GM23248 (cell line): Measurements from ENCODE around the gene CACNB4. TPM values are rescaled to one million over a fixed set of nuclear protein-coding genes. Genes with fewer than 3 reads are reported as not detected.
A peak's percentile ranks its signal among the peaks of the same experiment; 100 is the strongest.

Source experiments
- DNase-seq: peaks from one replicate; pipeline ENCODE4 v3.0.0-alpha.2; 2015
- H2AFZ ChIP-seq: fragments of 200-600 bp; sonication (generic); 2 replicates; pipeline ENCODE4 v1.6.1; 2016; ENCODE audit warnings: antibody characterized with exemption
- H3F3A ChIP-seq: fragments of 200-600 bp; sonication (generic); 2 replicates; pipeline ENCODE4 v1.6.1; 2016; ENCODE audit warnings: mild to moderate bottlenecking, antibody characterized with exemption, mixed run types; ENCODE audit not compliant: insufficient read depth
- H3K27ac ChIP-seq: fragments of 200-600 bp; sonication (generic); 2 replicates; pipeline ENCODE4 v1.5.1; 2016; ENCODE audit warnings: mild to moderate bottlenecking
- H3K27me3 ChIP-seq: fragments of 200-600 bp; sonication (generic); replicated peaks from 2 replicates; pipeline ENCODE4 v1.6.1; 2016; ENCODE audit warnings: mild to moderate bottlenecking; ENCODE audit not compliant: insufficient read depth
- H3K36me3 ChIP-seq: fragments of 200-600 bp; sonication (generic); 2 replicates; pipeline ENCODE4 v1.6.1; 2016; ENCODE audit warnings: low read depth, mild to moderate bottlenecking
- H3K4me1 ChIP-seq: fragments of 200-600 bp; sonication (generic); 2 replicates; pipeline ENCODE4 v1.6.1; 2016; ENCODE audit warnings: mild to moderate bottlenecking; ENCODE audit not compliant: insufficient read depth
- H3K4me2 ChIP-seq: fragments of 200-600 bp; sonication (generic); one replicate; pipeline ENCODE4 v1.6.1; 2016; ENCODE audit warnings: mild to moderate bottlenecking; ENCODE audit not compliant: unreplicated experiment
- H3K4me3 ChIP-seq: fragments of 200-600 bp; sonication (generic); 2 replicates; pipeline ENCODE4 v1.5.1; 2016; ENCODE audit warnings: mild to moderate bottlenecking
- H3K79me2 ChIP-seq: fragments of 200-600 bp; sonication (generic); 2 replicates; pipeline ENCODE4 v1.6.1; 2016; ENCODE audit warnings: mild to moderate bottlenecking; ENCODE audit not compliant: insufficient read depth
- H3K9ac ChIP-seq: fragments of 200-600 bp; sonication (generic); 2 replicates; pipeline ENCODE4 v1.6.1; 2016; ENCODE audit warnings: mild to moderate bottlenecking
- H3K9me2 ChIP-seq: fragments of 200-600 bp; sonication (generic); 2 replicates; pipeline ENCODE4 v1.6.1; 2016; ENCODE audit warnings: mixed run types, mild to moderate bottlenecking, moderate library complexity; ENCODE audit not compliant: insufficient read depth
- H3K9me3 ChIP-seq: fragments of 200-600 bp; sonication (generic); one replicate; pipeline ENCODE4 v1.6.1; 2017; ENCODE audit warnings: low read depth
- H4K20me1 ChIP-seq: fragments of 200-600 bp; sonication (generic); 2 replicates; pipeline ENCODE4 v1.6.0; 2016; ENCODE audit not compliant: insufficient read depth
- EZH2 ChIP-seq: fragments of 200-600 bp; sonication (generic); IDR thresholded peaks from 2 replicates; pipeline ENCODE4 v1.6.1; 2018; ENCODE audit warnings: antibody characterized with exemption, mild to moderate bottlenecking; ENCODE audit not compliant: insufficient read depth, poor library complexity, severe bottlenecking
- EZH2phosphoT487 ChIP-seq: fragments of 200-600 bp; sonication (generic); IDR thresholded peaks from 2 replicates; pipeline ENCODE4 v1.6.1; 2018; ENCODE audit warnings: antibody characterized with exemption, moderate library complexity, mild to moderate bottlenecking, low read depth; ENCODE audit not compliant: insufficient read depth
- WGBS, 2 experiments: methylation state at CpG; one replicate each; pipeline ENCODE4 v1.1.6; 2015 to 2017; ENCODE audit warnings: low lambda C conversion rate in 2 of 2, low coverage in 1 of 2; ENCODE audit errors: missing lambda C conversion rate in 2 of 2; 5-methylcytosine and 5-hydroxymethylcytosine counted together
- in situ Hi-C: fragments of 300-500 bp; cut with MboI; formaldehyde crosslinking; loops from 2 replicates; pipeline ENCODE4 v1.15.0; 2020
- polyA plus RNA-seq: library from polyadenylated mRNA; unstranded; fragments of >200 nt; fragmentation: Nextera tagmentation; extraction: Ambion mirVana; gene quantifications from 2 replicates; pipeline ENCODE4 v1.2.1, GENCODE V29; 2016
- total RNA-seq: library from RNA; depleted of rRNA; stranded (reverse); fragments of >200 nt; shearing (Covaris generic); gene quantifications from 2 replicates; pipeline ENCODE4 v1.2.3, GENCODE V29; 2014

Gene CACNB4
- total and polyA plus RNA-seq, 2 experiments from 2014 or later, result 0.05 to 0.11 TPM

- Histone ChIP-seq H3K4me3 (no peak overlapping the region), H3K9me2 (no peaks in the 10 kb centered on the region), H4K20me1 (no peaks in the 10 kb centered on the region), H3K4me2 (no peak overlapping the region), H3K4me1 (peaks cover 11% of the 10 kb centered on the region), H3F3A (peaks cover 15% of the 10 kb centered on the region; the same call in 1 of the 2 replicates), H3K79me2 (no peaks in the 10 kb centered on the region), H3K27me3 (peaks cover 75% of the 10 kb centered on the region), H2AFZ (no peak overlapping the region), H3K27ac (no peak overlapping the region), H3K9me3 (no peaks in the 10 kb centered on the region), H3K9ac (no peak overlapping the region), H3K36me3 (no peaks in the 10 kb centered on the region)
- in situ Hi-C loops, result no loop called here
- no peak for DNase-seq
- TF ChIP-seq EZH2, result no peak
- no peak for TF ChIP-seq EZH2phosphoT487
- 77 to 79% methylated on average over 4 of the region's 4 CpGs for WGBS, 2 experiments
Observed at GRCh38 chr2:152056418-152056817, 42.4 kb downstream of the CACNB4 start.

- DNase-seq, result peak; percentile 53
- 74 to 77% methylated on average over 8 of the region's 8 CpGs for WGBS, 2 experiments
- peaks cover 11% of the 10 kb centered on the region for H3K4me1 ChIP-seq
- H3K27ac ChIP-seq, result no peak overlapping the region
- H3K27me3 ChIP-seq, result peaks cover 77% of the 10 kb centered on the region
- no peak overlapping the region for H3K4me2 ChIP-seq
- no peak overlapping the region for H3K4me3 ChIP-seq
- no peak overlapping the region for H2AFZ ChIP-seq
- TF ChIP-seq EZH2phosphoT487 (no peak), EZH2 (no peak)
- no peaks in the 10 kb centered on the region for H3K79me2 ChIP-seq
- H3K36me3 ChIP-seq, result no peaks in the 10 kb centered on the region
- in situ Hi-C loops, result no loop called here
- H4K20me1 ChIP-seq, result no peaks in the 10 kb centered on the region
- no peaks in the 10 kb centered on the region for H3K9me3 ChIP-seq
- no peak overlapping the region for H3K9ac ChIP-seq
- no peaks in the 10 kb centered on the region for H3K9me2 ChIP-seq
- H3F3A ChIP-seq, result peaks cover 15% of the 10 kb centered on the region; the same call in 1 of the 2 replicates
Observed at GRCh38 chr2:152055366-152056108, 43.3 kb downstream of the CACNB4 start.

GRCh38 chr2:152054593-152054992 lies 44.3 kb downstream of the CACNB4 start:
- H3K27ac ChIP-seq, result no peak overlapping the region
- no peaks in the 10 kb centered on the region for H3K9me2 ChIP-seq
- H3K27me3 ChIP-seq, result peaks cover 77% of the 10 kb centered on the region
- peak overlapping the region; percentile 29 for H3K4me2 ChIP-seq
- TF ChIP-seq EZH2phosphoT487 (peak; percentile 96), EZH2 (no peak)
- no peaks in the 10 kb centered on the region for H3K9me3 ChIP-seq
- H2AFZ ChIP-seq, result no peak overlapping the region
- in situ Hi-C loops, result no loop called here
- no peaks in the 10 kb centered on the region for H3K79me2 ChIP-seq
- no peaks in the 10 kb centered on the region for H3K36me3 ChIP-seq
- H3K9ac ChIP-seq, result no peak overlapping the region
- peaks cover 11% of the 10 kb centered on the region for H3K4me1 ChIP-seq
- DNase-seq, result peak; percentile 84
- H4K20me1 ChIP-seq, result no peaks in the 10 kb centered on the region
- peaks cover 15% of the 10 kb centered on the region; the same call in 1 of the 2 replicates for H3F3A ChIP-seq
- H3K4me3 ChIP-seq, result no peak overlapping the region
- WGBS, 2 experiments, result 0 to 4% methylated on average over 2 of the region's 2 CpGs

- Histone ChIP-seq H3K36me3 (no peaks in the 10 kb centered on the region), H3K9ac (no peak overlapping the region), H3K9me3 (no peaks in the 10 kb centered on the region), H3K4me3 (no peak overlapping the region), H3K9me2 (no peaks in the 10 kb centered on the region), H3K27ac (no peak overlapping the region), H3K4me2 (no peak overlapping the region), H3K27me3 (peaks cover 79% of the 10 kb centered on the region), H3K79me2 (no peaks in the 10 kb centered on the region), H4K20me1 (no peaks in the 10 kb centered on the region), H2AFZ (no peak overlapping the region), H3F3A (peaks cover 15% of the 10 kb centered on the region; the same call in 1 of the 2 replicates), H3K4me1 (peaks cover 11% of the 10 kb centered on the region)
- no peak for DNase-seq
- TF ChIP-seq EZH2phosphoT487 (no peak), EZH2 (no peak)
- in situ Hi-C loops, result no loop called here
- 83 to 86% methylated on average over 3 of the region's 3 CpGs for WGBS, 2 experiments
Observed at GRCh38 chr2:152051436-152051835, 47.4 kb downstream of the CACNB4 start.
